Hepatocyte (in vitro differentiated cells): ENCODE data around the gene FBXO46.

Experiments
- EZH2phosphoT487 ChIP-seq: fragments of 200-600 bp; sonication (generic); IDR thresholded peaks from one replicate; pipeline ENCODE4 v1.6.1; 2018; ENCODE audit warnings: antibody characterized with exemption, mild to moderate bottlenecking, low read depth, moderate library complexity; ENCODE audit not compliant: unreplicated experiment, severe bottlenecking
- TF ChIP-seq, protein P1 (sequence below): fragments of 200-600 bp; sonication (generic); IDR thresholded peaks from 2 replicates; pipeline ENCODE4 v1.5.1; 2016; ENCODE audit warnings: antibody characterized with exemption, mild to moderate bottlenecking; ENCODE audit not compliant: poor library complexity

DNA sequence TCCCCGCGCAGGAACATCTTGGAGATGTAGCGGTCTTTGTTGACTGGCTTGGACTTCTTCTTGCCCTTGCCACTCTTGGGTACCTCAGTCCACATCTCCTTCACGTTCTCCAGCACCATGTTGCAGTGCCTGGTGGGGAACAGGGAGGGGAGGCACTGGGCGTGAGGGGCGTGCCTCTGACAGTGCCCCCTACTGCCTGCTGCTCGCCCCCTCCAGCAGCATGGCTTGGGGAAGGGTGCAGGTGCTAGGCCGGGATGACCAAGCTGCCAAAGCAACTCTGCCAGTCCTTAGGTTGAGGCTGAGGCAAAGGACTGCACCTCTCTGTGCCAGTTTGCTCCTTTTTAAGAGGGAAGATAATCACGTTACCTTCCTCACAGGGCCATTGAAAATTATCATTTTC is 43.1 kb downstream of the FBXO46 start:
- TF ChIP-seq, protein P1, sequence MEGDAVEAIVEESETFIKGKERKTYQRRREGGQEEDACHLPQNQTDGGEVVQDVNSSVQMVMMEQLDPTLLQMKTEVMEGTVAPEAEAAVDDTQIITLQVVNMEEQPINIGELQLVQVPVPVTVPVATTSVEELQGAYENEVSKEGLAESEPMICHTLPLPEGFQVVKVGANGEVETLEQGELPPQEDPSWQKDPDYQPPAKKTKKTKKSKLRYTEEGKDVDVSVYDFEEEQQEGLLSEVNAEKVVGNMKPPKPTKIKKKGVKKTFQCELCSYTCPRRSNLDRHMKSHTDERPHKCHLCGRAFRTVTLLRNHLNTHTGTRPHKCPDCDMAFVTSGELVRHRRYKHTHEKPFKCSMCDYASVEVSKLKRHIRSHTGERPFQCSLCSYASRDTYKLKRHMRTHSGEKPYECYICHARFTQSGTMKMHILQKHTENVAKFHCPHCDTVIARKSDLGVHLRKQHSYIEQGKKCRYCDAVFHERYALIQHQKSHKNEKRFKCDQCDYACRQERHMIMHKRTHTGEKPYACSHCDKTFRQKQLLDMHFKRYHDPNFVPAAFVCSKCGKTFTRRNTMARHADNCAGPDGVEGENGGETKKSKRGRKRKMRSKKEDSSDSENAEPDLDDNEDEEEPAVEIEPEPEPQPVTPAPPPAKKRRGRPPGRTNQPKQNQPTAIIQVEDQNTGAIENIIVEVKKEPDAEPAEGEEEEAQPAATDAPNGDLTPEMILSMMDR: no peak
- TF ChIP-seq EZH2phosphoT487: no peak
